GM19397 (cell line): ENCODE measurements around the gene GNB5.

Experiments used
- ATAC-seq: cut with Tn5 transposase; IDR thresholded peaks from one replicate; pipeline ENCODE4 v1.9.1; 2021; ENCODE audit warnings: mild to moderate bottlenecking, moderate library complexity; ENCODE audit not compliant: unreplicated experiment

GNB5 gene

GRCh38 chr15:52071570-52071969, 119.6 kb downstream of the GNB5 start:
- no peak for ATAC-seq

GRCh38 chr15:52069559-52069958, 121.6 kb downstream of the GNB5 start:
- no peak for ATAC-seq

GRCh38 chr15:52068004-52068615, 123.1 kb downstream of the GNB5 start:
- no peak for ATAC-seq

- ATAC-seq, result no peak
Measured at GRCh38 chr15:52067545-52067926, 123.7 kb downstream of the GNB5 start.

GRCh38 chr15:52066842-52067544, 124.2 kb downstream of the GNB5 start:
- ATAC-seq, result no peak
